ENCODE measurements around the gene MR1. TPM values are rescaled to one million over a fixed set of nuclear protein-coding genes. Genes with fewer than 3 reads are reported as not detected.
"Not testable (repeated sequence)": the region's sequence is repeated elsewhere in the genome, so short reads cannot be mapped to it uniquely, and the experiment has no call there.

MR1 gene
- total RNA-seq, 4 donors from 2014 or later, result 9.1 to 21.8 (median 13.8) TPM

GRCh38 chr1:181060066-181060465 lies 26.3 kb downstream of the MR1 start:
- Histone ChIP-seq H3K27me3 (no peaks in the 10 kb centered on the region), H3K27ac (no peak overlapping the region), H3K9me3 (peaks cover 0 to 11% (median 0%) of the 10 kb centered on the region in 3 donors), H3K36me3 (peaks cover 0 to 27% (median 0%) of the 10 kb centered on the region in 3 donors), H3K4me1 (peaks cover 0 to 19% (median 0%) of the 10 kb centered on the region in 3 donors), H3K4me3 (no peak overlapping the region)
- no peak for DNase-seq
- intact Hi-C loops (cut with DNase I), result no loop called here
- TF ChIP-seq POLR2A (IDR thresholded peaks at IDR 0.05), result no peak
- TF ChIP-seq CTCF (IDR thresholded peaks at IDR 0.05), result no peak
- WGBS, 2 donors, result 100% methylated on average over 1 of the region's 1 CpG

- DNase-seq; H3K27ac ChIP-seq; H3K4me3 ChIP-seq; H3K27me3 ChIP-seq; intact Hi-C loops (cut with DNase I): not testable (repeated sequence)
- Histone ChIP-seq H3K4me1 (peaks cover 0 to 19% (median 0%) of the 10 kb centered on the region in 3 donors), H3K36me3 (peaks cover 0 to 18% (median 0%) of the 10 kb centered on the region in 3 donors), H3K9me3 (peaks cover 0 to 11% (median 0%) of the 10 kb centered on the region in 3 donors)
- WGBS, 2 donors, result 71 to 73% methylated on average over 1 to 2 of the region's 4 CpGs
Measured at GRCh38 chr1:181060947-181061346, 27.2 kb downstream of the MR1 start.

GRCh38 chr1:181061487-181061886 lies 27.7 kb downstream of the MR1 start:
- H3K36me3 ChIP-seq, result peaks cover 0 to 12% (median 0%) of the 10 kb centered on the region in 3 donors
- H3K9me3 ChIP-seq, result peaks cover 0 to 11% (median 0%) of the 10 kb centered on the region in 3 donors
- H3K4me3 ChIP-seq, result no peak overlapping the region
- intact Hi-C loops (cut with DNase I), result no loop called here
- H3K27ac ChIP-seq, result no peak overlapping the region
- 29 to 47% methylated on average over 2 of the region's 2 CpGs for WGBS, 2 donors
- no peak for TF ChIP-seq CTCF (IDR thresholded peaks at IDR 0.05)
- no peak for TF ChIP-seq POLR2A (IDR thresholded peaks at IDR 0.05)
- DNase-seq, result no peak
- H3K27me3 ChIP-seq, result no peaks in the 10 kb centered on the region
- peaks cover 0 to 19% (median 0%) of the 10 kb centered on the region in 3 donors for H3K4me1 ChIP-seq

- 49 to 63% methylated on average over 9 to 15 of the region's 15 CpGs for WGBS, 2 donors
- no peak for DNase-seq
- Histone ChIP-seq H3K27ac (peak overlapping the region in 2 of 4 donors; percentile 37 to 46), H3K9me3 (peaks cover 0 to 11% (median 0%) of the 10 kb centered on the region in 3 donors), H3K4me1 (peaks cover 0 to 19% (median 0%) of the 10 kb centered on the region in 3 donors), H3K4me3 (peak overlapping the region in 1 of 4 donors; percentile 21), H3K27me3 (no peaks in the 10 kb centered on the region), H3K36me3 (peaks cover 0 to 7% (median 0%) of the 10 kb centered on the region in 3 donors)
- intact Hi-C loops (cut with DNase I), result no loop called here
- TF ChIP-seq CTCF (IDR thresholded peaks at IDR 0.05), result no peak
- TF ChIP-seq POLR2A (IDR thresholded peaks at IDR 0.05), result no peak
Measured at GRCh38 chr1:181061891-181062835, 28.4 kb downstream of the MR1 start.

- Histone ChIP-seq H3K4me1 (peaks cover 0 to 19% (median 0%) of the 10 kb centered on the region in 3 donors), H3K27me3 (no peaks in the 10 kb centered on the region), H3K4me3 (no peak overlapping the region), H3K36me3 (peaks cover 0 to 7% (median 0%) of the 10 kb centered on the region in 3 donors), H3K9me3 (peaks cover 0 to 11% (median 0%) of the 10 kb centered on the region in 3 donors), H3K27ac (peak overlapping the region in 2 of 4 donors; percentile 37 to 46)
- intact Hi-C loops (cut with DNase I), result no loop called here
- DNase-seq, result no peak
- 63 to 66% methylated on average over 4 to 6 of the region's 6 CpGs for WGBS, 2 donors
- TF ChIP-seq POLR2A (IDR thresholded peaks at IDR 0.05), result no peak
Measured at GRCh38 chr1:181062836-181063428, 29.1 kb downstream of the MR1 start.
